ENCODE measurements around the gene ABR.

The ABR gene

DNA sequence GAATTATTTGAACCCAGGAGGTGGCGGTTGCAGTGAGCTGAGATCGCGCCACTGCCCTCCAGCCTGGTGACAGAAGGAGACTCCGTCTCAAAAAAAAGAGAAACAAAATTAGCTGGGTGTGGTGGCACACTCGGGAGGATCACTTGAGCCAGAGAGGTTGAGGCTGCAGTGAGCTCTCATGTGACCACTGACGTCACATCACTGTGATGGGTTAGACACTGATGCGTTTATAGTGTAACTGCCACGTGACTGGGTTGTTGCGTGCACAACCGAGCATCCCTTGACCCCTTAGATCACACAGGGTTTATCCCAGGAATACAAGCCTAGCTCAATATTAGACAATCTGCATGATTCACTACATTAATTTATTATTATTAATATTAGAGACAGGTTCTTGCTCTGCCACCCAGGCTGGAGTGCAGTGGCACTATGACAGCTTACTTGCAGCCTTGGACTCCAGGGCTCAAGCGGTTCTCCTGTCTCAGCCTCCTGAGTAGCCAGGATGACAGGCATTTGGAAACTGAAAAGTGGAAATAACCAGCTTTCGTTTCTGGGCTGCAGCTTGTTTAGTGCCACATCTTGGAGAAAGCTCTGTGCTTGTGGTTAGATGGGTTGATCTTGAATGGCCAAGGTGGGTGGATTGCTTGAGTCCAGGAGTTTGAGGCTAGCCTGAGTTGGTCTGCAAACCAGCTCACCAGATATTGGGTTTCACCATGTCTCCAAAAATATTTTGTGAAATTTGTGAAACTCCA lies 26.4 kb upstream of the ABR start:
- TF ChIP-seq, protein P1, sequence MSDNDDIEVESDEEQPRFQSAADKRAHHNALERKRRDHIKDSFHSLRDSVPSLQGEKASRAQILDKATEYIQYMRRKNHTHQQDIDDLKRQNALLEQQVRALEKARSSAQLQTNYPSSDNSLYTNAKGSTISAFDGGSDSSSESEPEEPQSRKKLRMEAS (IDR thresholded peaks at IDR 0.05; ENCODE audit: low read depth, low read length) = no peak
- TF ChIP-seq MYC (IDR thresholded peaks at IDR 0.05; ENCODE audit: low read depth, low read length) (no peak), POLR2A (IDR thresholded peaks at IDR 0.05; ENCODE audit: extremely low read depth, insufficient read length) (no peak)
- TF ChIP-seq, protein P2, sequence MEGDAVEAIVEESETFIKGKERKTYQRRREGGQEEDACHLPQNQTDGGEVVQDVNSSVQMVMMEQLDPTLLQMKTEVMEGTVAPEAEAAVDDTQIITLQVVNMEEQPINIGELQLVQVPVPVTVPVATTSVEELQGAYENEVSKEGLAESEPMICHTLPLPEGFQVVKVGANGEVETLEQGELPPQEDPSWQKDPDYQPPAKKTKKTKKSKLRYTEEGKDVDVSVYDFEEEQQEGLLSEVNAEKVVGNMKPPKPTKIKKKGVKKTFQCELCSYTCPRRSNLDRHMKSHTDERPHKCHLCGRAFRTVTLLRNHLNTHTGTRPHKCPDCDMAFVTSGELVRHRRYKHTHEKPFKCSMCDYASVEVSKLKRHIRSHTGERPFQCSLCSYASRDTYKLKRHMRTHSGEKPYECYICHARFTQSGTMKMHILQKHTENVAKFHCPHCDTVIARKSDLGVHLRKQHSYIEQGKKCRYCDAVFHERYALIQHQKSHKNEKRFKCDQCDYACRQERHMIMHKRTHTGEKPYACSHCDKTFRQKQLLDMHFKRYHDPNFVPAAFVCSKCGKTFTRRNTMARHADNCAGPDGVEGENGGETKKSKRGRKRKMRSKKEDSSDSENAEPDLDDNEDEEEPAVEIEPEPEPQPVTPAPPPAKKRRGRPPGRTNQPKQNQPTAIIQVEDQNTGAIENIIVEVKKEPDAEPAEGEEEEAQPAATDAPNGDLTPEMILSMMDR (IDR thresholded peaks at IDR 0.05; ENCODE audit: low read depth, low read length) = no peak
- no peak overlapping the region for H3K4me3 ChIP-seq (ENCODE audit: low read depth, low read length)
- DNase-seq (ENCODE audit: low read depth) = no peak

DNA sequence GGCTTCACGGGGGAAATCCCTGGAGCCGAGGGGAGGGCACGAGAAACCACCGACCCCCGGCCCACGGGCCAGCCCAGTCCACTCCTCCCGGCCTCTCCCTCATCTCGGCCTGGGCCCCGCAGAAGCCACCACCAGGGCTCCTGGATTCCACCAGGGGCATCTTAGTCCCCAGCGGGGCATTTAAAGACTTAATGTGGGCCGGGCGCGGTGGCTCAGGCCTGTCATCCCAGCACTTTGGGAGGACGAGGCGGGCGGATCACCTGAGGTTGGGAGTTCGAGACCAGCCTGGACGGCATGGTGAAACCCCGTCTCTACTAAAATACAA lies 24.1 kb upstream of the ABR start:
- H3K4me3 ChIP-seq (ENCODE audit: low read depth, low read length) = no peak overlapping the region
- TF ChIP-seq MYC (IDR thresholded peaks at IDR 0.05; ENCODE audit: low read depth, low read length) = no peak
- TF ChIP-seq, protein P2 (IDR thresholded peaks at IDR 0.05; ENCODE audit: low read depth, low read length) = no peak
- no peak for TF ChIP-seq POLR2A (IDR thresholded peaks at IDR 0.05; ENCODE audit: extremely low read depth, insufficient read length)
- TF ChIP-seq, protein P1 (IDR thresholded peaks at IDR 0.05; ENCODE audit: low read depth, low read length) = no peak
- no peak for DNase-seq (ENCODE audit: low read depth)

DNA sequence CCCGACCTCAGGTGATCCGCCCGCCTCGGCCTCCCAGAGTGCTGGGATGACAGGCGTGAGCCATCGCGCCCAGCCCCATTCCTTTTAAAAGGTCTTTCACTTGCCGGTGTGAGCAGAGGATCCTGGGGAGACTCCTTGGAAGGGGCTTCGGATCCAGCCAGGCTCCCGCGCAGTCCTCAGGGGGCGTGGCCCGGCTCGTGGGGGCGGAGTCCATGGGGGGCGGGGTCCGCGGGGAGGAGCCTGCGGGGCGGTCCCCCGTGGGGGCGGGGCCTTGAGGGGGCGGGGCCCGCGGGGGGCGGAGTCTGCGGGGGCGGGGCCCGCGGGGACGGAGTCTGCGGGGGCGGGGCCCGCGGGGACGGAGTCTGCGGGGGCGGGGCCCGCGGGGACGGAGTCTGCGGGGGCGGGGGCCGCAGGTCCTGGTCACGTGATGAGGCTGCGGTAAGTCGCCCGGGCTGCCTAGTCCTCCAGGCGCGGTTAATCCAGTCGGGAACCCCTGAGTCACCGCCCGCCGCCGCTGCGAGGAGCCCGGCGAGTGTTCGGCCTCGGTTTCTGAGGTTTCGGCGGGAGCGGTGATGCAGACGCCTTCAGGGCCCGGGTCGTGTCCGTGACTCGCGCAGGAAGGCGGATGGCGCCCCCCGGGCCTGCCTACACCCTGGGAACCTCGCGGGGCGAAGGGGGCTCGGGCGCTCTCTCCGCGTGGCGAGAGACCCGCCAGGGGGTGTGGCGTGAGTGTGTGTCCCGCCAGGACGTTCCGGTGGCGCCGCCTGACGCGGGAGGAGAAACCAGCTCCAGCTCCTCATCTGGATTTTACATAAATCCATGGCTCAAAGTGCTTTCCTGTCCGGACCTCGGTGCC lies 23.6 kb upstream of the ABR start:
- TF ChIP-seq MYC (IDR thresholded peaks at IDR 0.05; ENCODE audit: low read depth, low read length) (no peak), POLR2A (IDR thresholded peaks at IDR 0.05; ENCODE audit: extremely low read depth, insufficient read length) (no peak)
- TF ChIP-seq, protein P2 (IDR thresholded peaks at IDR 0.05; ENCODE audit: low read depth, low read length) = no peak
- TF ChIP-seq, protein P1 (IDR thresholded peaks at IDR 0.05; ENCODE audit: low read depth, low read length) = no peak
- no peak overlapping the region for H3K4me3 ChIP-seq (ENCODE audit: low read depth, low read length)
- no peak for DNase-seq (ENCODE audit: low read depth)

DNA sequence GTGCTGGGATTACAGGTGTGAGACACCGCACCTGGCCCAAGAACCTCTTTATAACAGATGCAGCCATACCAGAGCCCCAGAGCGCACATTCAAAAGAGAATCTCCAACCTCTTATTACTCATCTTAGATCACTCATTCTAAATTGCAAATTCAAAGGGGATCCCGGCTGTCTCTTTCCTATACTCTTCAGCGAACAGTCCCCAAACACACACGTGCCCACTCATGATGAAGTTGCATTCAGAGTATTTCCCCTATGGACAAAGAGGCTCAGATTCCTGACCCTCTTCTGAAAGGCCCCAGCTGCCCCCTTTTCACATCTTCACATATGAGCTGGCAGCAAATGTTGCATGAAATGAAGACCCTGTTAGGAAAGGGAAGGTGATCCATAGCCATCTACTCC lies 22.5 kb upstream of the ABR start:
- no peak overlapping the region for H3K4me3 ChIP-seq (ENCODE audit: low read depth, low read length)
- TF ChIP-seq, protein P2 (IDR thresholded peaks at IDR 0.05; ENCODE audit: low read depth, low read length) = no peak
- TF ChIP-seq POLR2A (IDR thresholded peaks at IDR 0.05; ENCODE audit: extremely low read depth, insufficient read length) (no peak), MYC (IDR thresholded peaks at IDR 0.05; ENCODE audit: low read depth, low read length) (no peak)
- TF ChIP-seq, protein P1 (IDR thresholded peaks at IDR 0.05; ENCODE audit: low read depth, low read length) = no peak
- no peak for DNase-seq (ENCODE audit: low read depth)

DNA sequence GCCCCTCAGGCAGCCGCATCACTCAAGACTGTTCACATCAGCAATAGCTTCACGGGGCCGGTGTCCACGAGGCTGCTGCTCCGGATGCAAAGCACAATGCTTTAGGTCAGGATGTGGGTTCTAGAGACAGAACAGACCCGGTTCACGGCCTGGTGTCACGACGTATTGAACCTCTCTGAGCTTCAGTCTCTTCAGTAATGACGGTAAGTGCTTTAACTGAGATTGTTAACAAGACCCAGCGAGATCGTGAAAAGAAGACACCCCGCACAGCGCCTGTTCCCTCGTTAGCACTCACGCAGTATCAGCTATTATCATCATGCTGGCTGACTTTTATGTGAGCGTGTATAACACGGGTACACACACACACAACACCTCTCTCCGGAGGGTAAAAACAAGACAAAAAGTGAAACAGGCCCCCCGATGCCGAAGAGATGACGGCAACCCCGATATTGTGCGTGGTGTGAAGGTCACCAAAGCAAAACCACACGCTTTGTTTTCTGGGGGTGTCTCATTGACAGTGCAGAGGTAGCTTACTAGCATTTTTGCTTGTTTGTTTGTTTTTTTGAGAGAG lies 21.4 kb upstream of the ABR start:
- no peak for DNase-seq (ENCODE audit: low read depth)
- H3K4me3 ChIP-seq (ENCODE audit: low read depth, low read length) = no peak overlapping the region

More for the DNA sequence above, 21.4 kb upstream of the ABR start:
- TF ChIP-seq, protein P2 (IDR thresholded peaks at IDR 0.05; ENCODE audit: low read depth, low read length) = no peak
- TF ChIP-seq, protein P1 (IDR thresholded peaks at IDR 0.05; ENCODE audit: low read depth, low read length) = no peak
- no peak for TF ChIP-seq MYC (IDR thresholded peaks at IDR 0.05; ENCODE audit: low read depth, low read length)
- TF ChIP-seq POLR2A (IDR thresholded peaks at IDR 0.05; ENCODE audit: extremely low read depth, insufficient read length) = no peak

All from NB4 (cell line).